PC-9 (cell line): ENCODE data around the gene DEUP1.

Source experiments
- EZH2 ChIP-seq: fragments of 200-600 bp; sonication (generic); IDR thresholded peaks from 2 replicates; pipeline ENCODE4 v1.8.0; 2017; ENCODE audit warnings: antibody characterized with exemption, low read depth
- TF ChIP-seq, protein P1 (sequence below): fragments of 200-600 bp; sonication (generic); conservative IDR thresholded peaks from 2 replicates; pipeline ENCODE4 v1.6.1; 2017; ENCODE audit warnings: mixed run types, antibody characterized with exemption, mild to moderate bottlenecking, moderate library complexity

DNA sequence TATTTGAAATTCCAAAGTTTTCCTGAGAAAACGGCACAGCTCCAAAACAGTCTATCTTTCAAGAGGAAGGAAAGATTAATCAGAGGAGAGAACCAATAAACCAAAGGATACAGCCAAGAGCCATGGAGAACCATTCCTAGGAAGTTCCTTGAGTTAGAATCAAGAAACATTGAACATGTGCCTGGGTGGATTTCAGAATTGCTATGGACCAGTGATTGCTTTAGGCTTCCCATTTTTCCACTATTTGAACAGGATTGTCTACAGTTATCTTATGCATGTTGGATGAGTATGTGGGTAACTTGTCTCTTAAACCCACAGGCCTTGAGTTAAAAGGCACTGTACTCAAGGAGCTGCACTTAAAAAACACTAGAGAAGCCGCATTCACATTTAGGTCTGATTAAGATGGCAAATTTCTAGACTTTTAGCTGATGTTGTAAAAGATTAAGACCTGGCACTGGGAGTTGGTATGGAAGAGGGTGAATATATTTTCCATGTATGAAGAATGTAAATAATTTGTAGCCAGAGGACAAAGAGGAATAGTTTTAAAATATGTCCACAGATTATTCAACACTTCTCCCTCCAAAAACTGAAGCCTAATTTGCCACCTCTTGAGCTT is 11.2 kb upstream of the DEUP1 start:
- TF ChIP-seq, protein P1, sequence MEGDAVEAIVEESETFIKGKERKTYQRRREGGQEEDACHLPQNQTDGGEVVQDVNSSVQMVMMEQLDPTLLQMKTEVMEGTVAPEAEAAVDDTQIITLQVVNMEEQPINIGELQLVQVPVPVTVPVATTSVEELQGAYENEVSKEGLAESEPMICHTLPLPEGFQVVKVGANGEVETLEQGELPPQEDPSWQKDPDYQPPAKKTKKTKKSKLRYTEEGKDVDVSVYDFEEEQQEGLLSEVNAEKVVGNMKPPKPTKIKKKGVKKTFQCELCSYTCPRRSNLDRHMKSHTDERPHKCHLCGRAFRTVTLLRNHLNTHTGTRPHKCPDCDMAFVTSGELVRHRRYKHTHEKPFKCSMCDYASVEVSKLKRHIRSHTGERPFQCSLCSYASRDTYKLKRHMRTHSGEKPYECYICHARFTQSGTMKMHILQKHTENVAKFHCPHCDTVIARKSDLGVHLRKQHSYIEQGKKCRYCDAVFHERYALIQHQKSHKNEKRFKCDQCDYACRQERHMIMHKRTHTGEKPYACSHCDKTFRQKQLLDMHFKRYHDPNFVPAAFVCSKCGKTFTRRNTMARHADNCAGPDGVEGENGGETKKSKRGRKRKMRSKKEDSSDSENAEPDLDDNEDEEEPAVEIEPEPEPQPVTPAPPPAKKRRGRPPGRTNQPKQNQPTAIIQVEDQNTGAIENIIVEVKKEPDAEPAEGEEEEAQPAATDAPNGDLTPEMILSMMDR = no peak
- TF ChIP-seq EZH2 = no peak
